ENCODE results near the gene NFRKB.
"Not testable (repeated sequence)": the region's sequence is repeated elsewhere in the genome, so short reads cannot be mapped to it uniquely, and the experiment has no call there.

Gene NFRKB

GRCh38 chr11:129888451-129888850 is 6.9 kb downstream of the NFRKB start:
- no peak for DNase-seq

- no peak for DNase-seq
Measured at GRCh38 chr11:129885381-129885780, 10.0 kb downstream of the NFRKB start.

GRCh38 chr11:129884581-129884980 is 10.8 kb downstream of the NFRKB start:
- DNase-seq: no peak

GRCh38 chr11:129881570-129882170 is 13.7 kb downstream of the NFRKB start:
- no peak for DNase-seq

GRCh38 chr11:129880311-129880710 is 15.1 kb downstream of the NFRKB start:
- DNase-seq: no peak

- DNase-seq: no peak
Measured at GRCh38 chr11:129871914-129872313, 23.5 kb downstream of the NFRKB start.

GRCh38 chr11:129868626-129869025 is 26.8 kb downstream of the NFRKB start:
- not testable (repeated sequence) for DNase-seq

GRCh38 chr11:129866311-129866710 is 29.1 kb downstream of the NFRKB start:
- no peak for DNase-seq

- DNase-seq: no peak
Measured at GRCh38 chr11:129865701-129866100, 29.7 kb downstream of the NFRKB start.

GRCh38 chr11:129864811-129865210 is 30.6 kb downstream of the NFRKB start:
- no peak for DNase-seq

GRCh38 chr11:129861702-129862522 is 33.5 kb downstream of the NFRKB start:
- no peak for DNase-seq

GRCh38 chr11:129856036-129856435 is 39.3 kb downstream of the NFRKB start:
- no peak for DNase-seq

GRCh38 chr11:129855086-129855485 is 40.3 kb downstream of the NFRKB start:
- DNase-seq: no peak

GRCh38 chr11:129854232-129854805 is 41.1 kb downstream of the NFRKB start:
- DNase-seq: no peak

- DNase-seq: peak; percentile 60
Measured at GRCh38 chr11:129853518-129854231, 41.7 kb downstream of the NFRKB start.

GRCh38 chr11:129852125-129852740 is 43.1 kb downstream of the NFRKB start:
- DNase-seq: no peak

- DNase-seq: no peak
Measured at GRCh38 chr11:129849447-129850130, 45.8 kb downstream of the NFRKB start.

GRCh38 chr11:129847361-129847760 is 48.0 kb downstream of the NFRKB start:
- not testable (repeated sequence) for DNase-seq

GRCh38 chr11:129846508-129847335 is 48.7 kb downstream of the NFRKB start:
- peak; percentile 11 for DNase-seq
